Osteoblast (primary cell): Measurements from ENCODE around the gene GGA1. TPM values are rescaled to one million over a fixed set of nuclear protein-coding genes. Genes with fewer than 3 reads are reported as not detected.
A peak's percentile ranks its signal among the peaks of the same experiment; 100 is the strongest.

Experiments
- DNase-seq: peaks from one replicate; pipeline ENCODE4 v3.0.0; 2011; ENCODE audit warnings: low spot score, mixed read lengths; ENCODE audit not compliant: insufficient read length; ENCODE audit errors: missing footprints
- H2AFZ ChIP-seq: 2 replicates; pipeline ENCODE4 v1.6.0; 2011; ENCODE audit warnings: mild to moderate bottlenecking, low read length
- H3K27ac ChIP-seq: 2 replicates; pipeline ENCODE4 v1.5.1; 2011; ENCODE audit warnings: mild to moderate bottlenecking, low read depth, low read length, moderate library complexity
- H3K27me3 ChIP-seq: 2 replicates; pipeline ENCODE4 v1.6.0; 2012; ENCODE audit warnings: mild to moderate bottlenecking, control low read depth, inconsistent platforms, low read length, moderate library complexity; ENCODE audit not compliant: insufficient read depth
- H3K36me3 ChIP-seq: 2 replicates; pipeline ENCODE4 v1.5.1; 2011; ENCODE audit warnings: mild to moderate bottlenecking, low read length, control low read depth, moderate library complexity; ENCODE audit not compliant: insufficient read depth
- H3K4me1 ChIP-seq: 2 replicates; pipeline ENCODE4 v1.5.1; 2011; ENCODE audit warnings: mild to moderate bottlenecking, low read length, control low read depth, moderate library complexity; ENCODE audit not compliant: insufficient read depth
- H3K4me2 ChIP-seq: 2 replicates; pipeline ENCODE4 v1.6.0; 2011; ENCODE audit warnings: mild to moderate bottlenecking, low read length; ENCODE audit not compliant: insufficient read depth
- H3K4me3 ChIP-seq: fragments of 200-600 bp; sonication (generic); 3 replicates; pipeline ENCODE4 v1.5.1; 2012; ENCODE audit warnings: mild to moderate bottlenecking, low read length, inconsistent platforms; ENCODE audit not compliant: insufficient read depth
- H3K79me2 ChIP-seq: 2 replicates; pipeline ENCODE4 v1.6.0; 2012; ENCODE audit warnings: mild to moderate bottlenecking, low read length, control low read depth, inconsistent platforms; ENCODE audit not compliant: insufficient read depth
- H3K9me3 ChIP-seq: 2 replicates; pipeline ENCODE4 v1.5.1; 2011; ENCODE audit warnings: low read depth, low read length, control low read depth
- H4K20me1 ChIP-seq: 2 replicates; pipeline ENCODE4 v1.6.0; 2012; ENCODE audit warnings: mild to moderate bottlenecking, low read length, control low read depth; ENCODE audit not compliant: insufficient read depth
- total RNA-seq: library from RNA; depleted of rRNA; stranded (reverse); fragments of >200 nt; gene quantifications from 2 replicates; pipeline ENCODE4 v1.2.3, GENCODE V29; 2012
- TF ChIP-seq, protein P1 (sequence below): IDR thresholded peaks from 2 replicates; pipeline ENCODE4 v1.5.1; 2011; ENCODE audit warnings: mild to moderate bottlenecking, low read depth, low read length, moderate library complexity; ENCODE audit errors: extremely low read depth

The GGA1 gene
- total RNA-seq, 1 donor = 36.2 TPM

DNA sequence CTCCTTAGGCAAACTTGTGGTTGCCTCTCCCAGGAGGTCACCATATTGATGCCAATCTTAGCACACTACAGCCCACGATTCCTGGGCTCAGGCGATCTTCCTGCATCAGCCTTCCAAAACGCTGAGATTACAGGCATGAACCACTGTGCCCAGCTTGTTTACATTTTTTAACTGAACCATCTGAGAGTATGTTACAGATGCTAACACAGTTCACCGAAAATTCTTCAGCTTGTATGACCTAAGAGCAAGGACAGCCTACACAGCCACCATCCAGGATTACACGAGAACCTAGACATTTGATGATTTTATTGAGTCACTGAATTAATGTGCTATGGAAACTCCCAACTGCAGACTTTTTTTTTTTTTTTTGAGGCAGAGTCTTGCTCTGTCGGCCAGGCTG is 61.0 kb downstream of the GGA1 start:
- peak; percentile 87 for DNase-seq
- Histone ChIP-seq H3K36me3 (peaks cover 4% of the 10 kb centered on the region), H3K4me3 (peak overlapping the region; percentile 45), H4K20me1 (no peaks in the 10 kb centered on the region), H3K4me2 (peak overlapping the region; percentile 75), H3K79me2 (peaks cover 15% of the 10 kb centered on the region), H3K27me3 (no peaks in the 10 kb centered on the region), H3K4me1 (peaks cover 8% of the 10 kb centered on the region), H2AFZ (peak overlapping the region; percentile 18), H3K9me3 (no peaks in the 10 kb centered on the region), H3K27ac (peak overlapping the region; percentile 49)
- TF ChIP-seq, protein P1, sequence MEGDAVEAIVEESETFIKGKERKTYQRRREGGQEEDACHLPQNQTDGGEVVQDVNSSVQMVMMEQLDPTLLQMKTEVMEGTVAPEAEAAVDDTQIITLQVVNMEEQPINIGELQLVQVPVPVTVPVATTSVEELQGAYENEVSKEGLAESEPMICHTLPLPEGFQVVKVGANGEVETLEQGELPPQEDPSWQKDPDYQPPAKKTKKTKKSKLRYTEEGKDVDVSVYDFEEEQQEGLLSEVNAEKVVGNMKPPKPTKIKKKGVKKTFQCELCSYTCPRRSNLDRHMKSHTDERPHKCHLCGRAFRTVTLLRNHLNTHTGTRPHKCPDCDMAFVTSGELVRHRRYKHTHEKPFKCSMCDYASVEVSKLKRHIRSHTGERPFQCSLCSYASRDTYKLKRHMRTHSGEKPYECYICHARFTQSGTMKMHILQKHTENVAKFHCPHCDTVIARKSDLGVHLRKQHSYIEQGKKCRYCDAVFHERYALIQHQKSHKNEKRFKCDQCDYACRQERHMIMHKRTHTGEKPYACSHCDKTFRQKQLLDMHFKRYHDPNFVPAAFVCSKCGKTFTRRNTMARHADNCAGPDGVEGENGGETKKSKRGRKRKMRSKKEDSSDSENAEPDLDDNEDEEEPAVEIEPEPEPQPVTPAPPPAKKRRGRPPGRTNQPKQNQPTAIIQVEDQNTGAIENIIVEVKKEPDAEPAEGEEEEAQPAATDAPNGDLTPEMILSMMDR = no peak

- TF ChIP-seq, protein P1 = no peak
- Histone ChIP-seq H3K27me3 (no peaks in the 10 kb centered on the region), H3K4me2 (no peak overlapping the region), H3K4me3 (no peak overlapping the region), H3K79me2 (peaks cover 18% of the 10 kb centered on the region), H3K36me3 (peaks cover under 1% of the 10 kb centered on the region), H3K9me3 (no peaks in the 10 kb centered on the region), H2AFZ (no peak overlapping the region), H3K4me1 (peaks cover 13% of the 10 kb centered on the region), H3K27ac (no peak overlapping the region), H4K20me1 (peaks cover 14% of the 10 kb centered on the region)
- DNase-seq = peak; percentile 19
Observed at GRCh38 chr22:37672206-37672919, 63.7 kb downstream of the GGA1 start.

DNA sequence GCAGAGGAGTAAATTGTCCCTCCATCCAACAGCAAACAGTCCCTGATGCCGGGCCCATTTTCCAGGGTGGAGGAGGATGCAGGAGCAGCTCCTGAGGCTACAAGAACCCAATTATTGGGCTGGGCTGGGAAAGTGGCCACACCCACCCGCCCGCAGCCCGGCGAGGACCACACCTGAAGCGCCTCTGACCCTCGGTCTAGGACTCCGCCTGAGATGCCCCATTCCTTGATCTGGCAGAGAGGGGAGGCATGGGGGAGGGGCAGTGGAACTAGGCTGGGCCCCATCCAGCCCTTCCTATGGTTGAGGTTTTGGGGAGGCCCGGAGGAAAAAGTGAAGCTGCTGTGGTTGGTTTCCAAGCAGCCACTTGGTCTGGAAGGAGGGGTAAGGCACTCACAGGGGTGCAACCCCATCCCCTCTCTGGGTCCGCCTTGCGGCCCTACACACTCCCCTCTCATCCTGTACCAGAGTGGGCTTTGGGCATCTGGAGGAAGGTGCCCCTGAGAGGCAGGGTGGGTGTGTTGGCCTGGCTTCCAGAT is 64.4 kb downstream of the GGA1 start:
- Histone ChIP-seq H3K79me2 (peaks cover 23% of the 10 kb centered on the region), H2AFZ (no peak overlapping the region), H3K4me1 (peaks cover 17% of the 10 kb centered on the region), H3K4me2 (no peak overlapping the region), H3K36me3 (peaks cover 7% of the 10 kb centered on the region), H3K27ac (no peak overlapping the region), H3K27me3 (no peaks in the 10 kb centered on the region), H3K4me3 (no peak overlapping the region), H4K20me1 (peaks cover 18% of the 10 kb centered on the region), H3K9me3 (no peaks in the 10 kb centered on the region)
- TF ChIP-seq, protein P1 = no peak
- peak; percentile 38 for DNase-seq

- peaks cover 21% of the 10 kb centered on the region for H3K4me1 ChIP-seq
- H3K27ac ChIP-seq = peak overlapping the region; percentile 13
Observed at GRCh38 chr22:37674248-37674647, 65.6 kb downstream of the GGA1 start.

More at GRCh38 chr22:37674248-37674647, 65.6 kb downstream of the GGA1 start:
- Histone ChIP-seq H3K36me3 (peaks cover 16% of the 10 kb centered on the region), H3K27me3 (no peaks in the 10 kb centered on the region), H3K79me2 (peaks cover 28% of the 10 kb centered on the region), H3K9me3 (no peaks in the 10 kb centered on the region), H2AFZ (no peak overlapping the region), H3K4me2 (no peak overlapping the region), H4K20me1 (peaks cover 23% of the 10 kb centered on the region), H3K4me3 (no peak overlapping the region)
- TF ChIP-seq, protein P1 = no peak
- no peak for DNase-seq
